ENCODE data around the gene THEM4.

THEM4 gene

DNA sequence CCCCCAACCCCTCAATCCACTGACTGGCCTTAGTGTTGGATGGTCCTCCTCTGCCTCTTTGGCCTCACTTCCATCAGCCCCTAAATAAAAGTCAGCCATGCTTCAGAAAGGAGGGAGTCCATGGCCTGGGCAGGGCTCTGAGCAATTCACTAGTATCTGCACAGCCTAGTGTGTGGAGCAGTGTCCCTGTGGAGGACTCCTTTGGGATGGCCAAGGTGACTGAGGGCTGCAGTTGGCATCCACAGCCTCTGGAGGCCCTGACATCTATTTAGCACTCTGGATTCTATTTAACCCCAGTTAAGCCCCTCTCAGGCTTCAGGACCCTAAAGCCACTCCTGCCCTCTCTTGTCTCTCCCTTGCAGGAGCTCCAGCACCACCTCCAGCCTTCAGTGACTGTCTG lies 59.4 kb downstream of the THEM4 start:
- no peak overlapping the region for H3K9ac ChIP-seq (ENCODE audit: low read depth in 1 of 2, low read length in 2 of 2)
- H3K27ac ChIP-seq (ENCODE audit: low read depth, low read length): no peak overlapping the region
- no peaks in the 10 kb centered on the region for H3K9me3 ChIP-seq (ENCODE audit: control insufficient read depth in 1 of 2, low read length in 2 of 2)

GRCh38 chr1:151849126-151849525 lies 60.2 kb downstream of the THEM4 start:
- Histone ChIP-seq H3K4me1 (ENCODE audit: control insufficient read depth in 1 of 2, insufficient read depth in 2 of 2, low read length in 2 of 2) (no peaks in the 10 kb centered on the region), H3K27ac (ENCODE audit: low read depth, low read length) (no peak overlapping the region), H3K36me3 (ENCODE audit: control insufficient read depth in 1 of 2, insufficient read depth in 2 of 2, low read length in 2 of 2) (no peaks in the 10 kb centered on the region), H3K4me3 (ENCODE audit: low read depth in 1 of 2, low read length in 2 of 2) (no peak overlapping the region), H3K27me3 (ENCODE audit: control insufficient read depth in 1 of 2, insufficient read depth in 2 of 2, low read length in 2 of 2) (no peaks in the 10 kb centered on the region), H3K9ac (ENCODE audit: low read depth in 1 of 2, low read length in 2 of 2) (no peak overlapping the region), H3K9me3 (ENCODE audit: control insufficient read depth in 1 of 2, low read length in 2 of 2) (no peaks in the 10 kb centered on the region)

More for the DNA sequence above, 59.4 kb downstream of the THEM4 start:
- Histone ChIP-seq H3K4me1 (ENCODE audit: control insufficient read depth in 1 of 2, insufficient read depth in 2 of 2, low read length in 2 of 2) (no peaks in the 10 kb centered on the region), H3K4me3 (ENCODE audit: low read depth in 1 of 2, low read length in 2 of 2) (no peak overlapping the region), H3K27me3 (ENCODE audit: control insufficient read depth in 1 of 2, insufficient read depth in 2 of 2, low read length in 2 of 2) (no peaks in the 10 kb centered on the region), H3K36me3 (ENCODE audit: control insufficient read depth in 1 of 2, insufficient read depth in 2 of 2, low read length in 2 of 2) (no peaks in the 10 kb centered on the region)

- H3K27me3 ChIP-seq (ENCODE audit: control insufficient read depth in 1 of 2, insufficient read depth in 2 of 2, low read length in 2 of 2): no peaks in the 10 kb centered on the region
- H3K36me3 ChIP-seq (ENCODE audit: control insufficient read depth in 1 of 2, insufficient read depth in 2 of 2, low read length in 2 of 2): no peaks in the 10 kb centered on the region
- no peak overlapping the region for H3K9ac ChIP-seq (ENCODE audit: low read depth in 1 of 2, low read length in 2 of 2)
- H3K4me1 ChIP-seq (ENCODE audit: control insufficient read depth in 1 of 2, insufficient read depth in 2 of 2, low read length in 2 of 2): no peaks in the 10 kb centered on the region
- no peak overlapping the region for H3K4me3 ChIP-seq (ENCODE audit: low read depth in 1 of 2, low read length in 2 of 2)
- H3K9me3 ChIP-seq (ENCODE audit: control insufficient read depth in 1 of 2, low read length in 2 of 2): no peaks in the 10 kb centered on the region
- H3K27ac ChIP-seq (ENCODE audit: low read depth, low read length): no peak overlapping the region
Measured at GRCh38 chr1:151847867-151848596, 61.3 kb downstream of the THEM4 start.

DNA sequence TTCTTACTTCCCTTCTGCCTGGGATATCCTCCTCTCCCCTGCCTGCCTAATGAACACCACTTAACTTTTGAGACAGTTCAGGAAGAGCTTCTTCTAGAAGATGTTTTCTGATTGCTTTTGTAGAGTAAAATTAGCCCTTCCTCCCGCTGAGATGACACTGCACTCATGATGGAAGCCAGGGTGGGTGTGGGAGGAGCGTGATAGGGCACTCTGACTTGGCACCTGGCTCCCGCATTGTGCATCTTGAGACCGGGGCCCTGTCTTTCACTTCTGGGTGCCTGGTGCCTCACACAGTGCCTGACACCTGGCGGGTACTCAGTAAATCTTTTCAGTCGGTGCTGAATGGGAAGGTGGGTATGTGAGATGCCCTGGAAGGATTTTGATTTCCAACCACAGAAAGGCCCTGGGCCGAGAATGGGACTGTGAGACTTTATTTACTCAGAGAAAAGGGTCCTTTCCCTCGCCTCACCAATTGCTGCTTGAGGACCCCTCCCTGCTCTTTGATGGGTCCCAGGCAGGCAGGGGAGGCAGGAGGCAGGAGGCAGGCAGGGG lies 62.5 kb downstream of the THEM4 start:
- no peak overlapping the region for H3K27ac ChIP-seq (ENCODE audit: low read depth, low read length)
- H3K9me3 ChIP-seq (ENCODE audit: control insufficient read depth in 1 of 2, low read length in 2 of 2): no peaks in the 10 kb centered on the region
- no peaks in the 10 kb centered on the region for H3K27me3 ChIP-seq (ENCODE audit: control insufficient read depth in 1 of 2, insufficient read depth in 2 of 2, low read length in 2 of 2)
- H3K9ac ChIP-seq (ENCODE audit: low read depth in 1 of 2, low read length in 2 of 2): no peak overlapping the region
- no peaks in the 10 kb centered on the region for H3K4me1 ChIP-seq (ENCODE audit: control insufficient read depth in 1 of 2, insufficient read depth in 2 of 2, low read length in 2 of 2)
- no peaks in the 10 kb centered on the region for H3K36me3 ChIP-seq (ENCODE audit: control insufficient read depth in 1 of 2, insufficient read depth in 2 of 2, low read length in 2 of 2)
- H3K4me3 ChIP-seq (ENCODE audit: low read depth in 1 of 2, low read length in 2 of 2): no peak overlapping the region

DNA sequence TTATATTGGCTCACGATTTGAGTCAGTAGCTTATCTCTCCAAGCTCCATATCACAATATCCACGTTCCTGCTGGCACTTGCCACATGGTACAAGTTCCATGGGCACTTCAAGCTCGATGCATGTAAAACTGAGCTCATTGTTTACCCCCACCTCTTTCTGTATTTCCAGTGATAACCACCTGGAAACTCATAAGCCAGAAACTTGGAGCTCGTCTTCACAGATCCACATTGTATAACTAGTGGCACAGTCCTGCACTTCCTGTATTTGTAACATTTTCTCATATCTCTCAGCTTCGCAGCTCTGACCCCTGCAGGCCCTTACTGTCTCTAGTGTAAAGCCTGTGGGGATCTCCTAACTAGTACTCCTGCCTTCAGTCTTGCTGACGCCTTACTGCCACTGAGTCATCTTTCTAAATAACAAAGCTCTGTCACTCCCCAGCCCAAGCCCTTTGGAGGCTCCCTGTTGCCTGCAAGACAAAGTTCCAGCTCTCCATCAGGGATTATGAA lies 63.2 kb downstream of the THEM4 start:
- Histone ChIP-seq H3K36me3 (ENCODE audit: control insufficient read depth in 1 of 2, insufficient read depth in 2 of 2, low read length in 2 of 2) (no peaks in the 10 kb centered on the region), H3K9ac (ENCODE audit: low read depth in 1 of 2, low read length in 2 of 2) (no peak overlapping the region)

DNA sequence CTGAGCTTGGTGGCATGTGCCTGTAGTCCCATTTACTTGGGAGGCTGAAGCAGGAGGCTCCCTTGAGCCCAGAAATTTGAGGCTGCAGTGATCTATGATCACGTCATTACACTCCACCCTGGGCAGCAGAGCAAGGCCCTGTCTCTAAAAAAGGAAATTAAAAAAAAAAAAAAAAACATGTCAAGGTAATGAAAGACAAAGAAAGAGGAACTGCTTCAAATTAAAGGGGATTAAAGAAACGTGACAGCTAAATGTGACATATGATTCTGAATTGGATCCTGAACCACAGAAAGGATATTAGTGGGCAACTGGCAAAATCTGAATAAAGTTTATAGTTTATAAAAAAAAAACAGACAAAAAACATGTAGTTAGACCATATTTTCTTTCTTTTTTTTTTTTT lies 65.9 kb downstream of the THEM4 start:
- H3K9me3 ChIP-seq (ENCODE audit: control insufficient read depth in 1 of 2, low read length in 2 of 2): no peaks in the 10 kb centered on the region
- H3K9ac ChIP-seq (ENCODE audit: low read depth in 1 of 2, low read length in 2 of 2): no peak overlapping the region
- peaks cover 14 to 19% of the 10 kb centered on the region in 2 donors for H3K4me1 ChIP-seq (ENCODE audit: control insufficient read depth in 1 of 2, insufficient read depth in 2 of 2, low read length in 2 of 2)
- no peak overlapping the region for H3K27ac ChIP-seq (ENCODE audit: low read depth, low read length)
- no peaks in the 10 kb centered on the region for H3K27me3 ChIP-seq (ENCODE audit: control insufficient read depth in 1 of 2, insufficient read depth in 2 of 2, low read length in 2 of 2)
- H3K36me3 ChIP-seq (ENCODE audit: control insufficient read depth in 1 of 2, insufficient read depth in 2 of 2, low read length in 2 of 2): no peaks in the 10 kb centered on the region
- H3K4me3 ChIP-seq (ENCODE audit: low read depth in 1 of 2, low read length in 2 of 2): no peak overlapping the region

More for the DNA sequence above, 63.2 kb downstream of the THEM4 start:
- no peak overlapping the region for H3K27ac ChIP-seq (ENCODE audit: low read depth, low read length)
- H3K27me3 ChIP-seq (ENCODE audit: control insufficient read depth in 1 of 2, insufficient read depth in 2 of 2, low read length in 2 of 2): no peaks in the 10 kb centered on the region
- no peaks in the 10 kb centered on the region for H3K4me1 ChIP-seq (ENCODE audit: control insufficient read depth in 1 of 2, insufficient read depth in 2 of 2, low read length in 2 of 2)
- H3K9me3 ChIP-seq (ENCODE audit: control insufficient read depth in 1 of 2, low read length in 2 of 2): no peaks in the 10 kb centered on the region
- no peak overlapping the region for H3K4me3 ChIP-seq (ENCODE audit: low read depth in 1 of 2, low read length in 2 of 2)

DNA sequence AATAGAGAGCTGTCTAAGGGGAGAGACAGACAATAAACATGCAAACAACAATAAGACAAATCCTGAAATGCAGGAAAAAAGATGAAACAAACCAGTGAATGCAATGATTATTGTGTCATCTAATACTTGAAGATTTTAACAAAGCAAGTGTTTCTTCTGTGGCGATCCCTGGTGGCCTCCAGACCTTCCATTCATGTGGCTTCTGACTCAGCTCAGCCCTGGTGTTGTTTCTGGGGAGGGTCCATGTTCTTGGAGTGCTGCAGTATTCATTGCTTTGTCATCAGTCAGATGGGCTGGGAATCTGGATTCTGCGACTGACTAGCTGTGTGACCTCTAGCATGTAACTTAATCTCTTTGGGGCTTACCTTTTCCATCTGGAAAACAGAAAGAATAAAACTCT lies 68.2 kb downstream of the THEM4 start:
- Histone ChIP-seq H3K9me3 (ENCODE audit: control insufficient read depth in 1 of 2, low read length in 2 of 2) (no peaks in the 10 kb centered on the region), H3K27me3 (ENCODE audit: control insufficient read depth in 1 of 2, insufficient read depth in 2 of 2, low read length in 2 of 2) (no peaks in the 10 kb centered on the region), H3K4me1 (ENCODE audit: control insufficient read depth in 1 of 2, insufficient read depth in 2 of 2, low read length in 2 of 2) (peaks cover 30 to 31% of the 10 kb centered on the region in 2 donors), H3K4me3 (ENCODE audit: low read depth in 1 of 2, low read length in 2 of 2) (no peak overlapping the region), H3K36me3 (ENCODE audit: control insufficient read depth in 1 of 2, insufficient read depth in 2 of 2, low read length in 2 of 2) (no peaks in the 10 kb centered on the region), H3K27ac (ENCODE audit: low read depth, low read length) (no peak overlapping the region), H3K9ac (ENCODE audit: low read depth in 1 of 2, low read length in 2 of 2) (no peak overlapping the region)

DNA sequence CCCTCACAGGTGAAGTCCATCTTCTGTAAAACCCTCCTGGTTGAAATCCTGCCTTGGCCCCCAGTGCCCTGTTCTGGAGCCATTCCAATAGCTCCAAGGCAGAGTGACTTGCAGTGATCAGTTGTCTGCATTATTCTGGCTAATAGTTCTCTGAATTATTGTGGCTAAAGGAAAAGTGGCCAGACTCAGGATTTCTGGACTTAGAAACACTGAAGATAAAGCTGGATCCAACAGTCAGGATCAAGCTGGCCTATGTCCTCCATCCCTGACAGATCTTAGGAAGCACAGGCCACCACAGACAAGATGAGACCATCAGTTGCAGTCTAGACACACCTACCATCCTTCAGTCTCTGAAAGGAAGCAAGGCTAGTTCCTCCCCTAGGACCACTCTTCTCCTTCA lies 68.9 kb downstream of the THEM4 start:
- Histone ChIP-seq H3K4me3 (ENCODE audit: low read depth in 1 of 2, low read length in 2 of 2) (peak overlapping the region; percentile 63 to 79), H3K9me3 (ENCODE audit: control insufficient read depth in 1 of 2, low read length in 2 of 2) (no peaks in the 10 kb centered on the region)

GRCh38 chr1:151839457-151840403 lies 69.6 kb downstream of the THEM4 start, which contains the start of gene C2CD4D:
TSS of gene C2CD4D (minus strand) at chr1:151839820. CDS start at chr1:151838989, 831 bp downstream.
- H3K27me3 ChIP-seq (ENCODE audit: control insufficient read depth in 1 of 2, insufficient read depth in 2 of 2, low read length in 2 of 2): no peaks in the 10 kb centered on the region
- no peaks in the 10 kb centered on the region for H3K36me3 ChIP-seq (ENCODE audit: control insufficient read depth in 1 of 2, insufficient read depth in 2 of 2, low read length in 2 of 2)
- peak within 1 kb of the TSS; percentile 75 to 89 for H3K9ac ChIP-seq (ENCODE audit: low read depth in 1 of 2, low read length in 2 of 2)
- peak within 1 kb of the TSS; percentile 63 to 79 for H3K4me3 ChIP-seq (ENCODE audit: low read depth in 1 of 2, low read length in 2 of 2)
- H3K4me1 ChIP-seq (ENCODE audit: control insufficient read depth in 1 of 2, insufficient read depth in 2 of 2, low read length in 2 of 2): peaks cover 36 to 40% of the 10 kb centered on the region in 2 donors
- H3K27ac ChIP-seq (ENCODE audit: low read depth, low read length): peak within 1 kb of the TSS; percentile 86
- H3K9me3 ChIP-seq (ENCODE audit: control insufficient read depth in 1 of 2, low read length in 2 of 2): no peaks in the 10 kb centered on the region

More for the DNA sequence above, 68.9 kb downstream of the THEM4 start:
- H3K27me3 ChIP-seq (ENCODE audit: control insufficient read depth in 1 of 2, insufficient read depth in 2 of 2, low read length in 2 of 2): no peaks in the 10 kb centered on the region
- peak overlapping the region; percentile 75 to 89 for H3K9ac ChIP-seq (ENCODE audit: low read depth in 1 of 2, low read length in 2 of 2)
- H3K4me1 ChIP-seq (ENCODE audit: control insufficient read depth in 1 of 2, insufficient read depth in 2 of 2, low read length in 2 of 2): peaks cover 36% of the 10 kb centered on the region in 2 donors
- peak overlapping the region; percentile 86 for H3K27ac ChIP-seq (ENCODE audit: low read depth, low read length)
- no peaks in the 10 kb centered on the region for H3K36me3 ChIP-seq (ENCODE audit: control insufficient read depth in 1 of 2, insufficient read depth in 2 of 2, low read length in 2 of 2)

DNA sequence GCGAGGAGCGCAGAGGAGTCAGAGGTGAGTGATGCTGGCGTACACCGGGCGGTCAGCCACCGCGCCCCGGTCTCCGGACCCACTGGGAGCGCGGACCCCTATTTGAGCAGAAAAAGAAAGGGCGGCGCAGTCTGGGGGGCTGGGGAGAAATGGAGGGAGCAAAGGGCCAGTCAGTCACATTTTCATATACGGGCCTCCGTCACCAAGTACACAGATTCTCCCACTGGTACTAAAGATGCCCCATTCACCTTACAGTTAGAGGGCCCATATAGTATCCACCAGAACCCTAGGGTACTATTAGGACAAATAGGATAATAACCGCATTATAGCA lies 70.3 kb downstream of the THEM4 start:
- peak overlapping the region; percentile 75 to 89 for H3K9ac ChIP-seq (ENCODE audit: low read depth in 1 of 2, low read length in 2 of 2)
- peak overlapping the region; percentile 63 to 79 for H3K4me3 ChIP-seq (ENCODE audit: low read depth in 1 of 2, low read length in 2 of 2)
- H3K9me3 ChIP-seq (ENCODE audit: control insufficient read depth in 1 of 2, low read length in 2 of 2): no peaks in the 10 kb centered on the region
- H3K27me3 ChIP-seq (ENCODE audit: control insufficient read depth in 1 of 2, insufficient read depth in 2 of 2, low read length in 2 of 2): no peaks in the 10 kb centered on the region
- no peaks in the 10 kb centered on the region for H3K36me3 ChIP-seq (ENCODE audit: control insufficient read depth in 1 of 2, insufficient read depth in 2 of 2, low read length in 2 of 2)
- H3K4me1 ChIP-seq (ENCODE audit: control insufficient read depth in 1 of 2, insufficient read depth in 2 of 2, low read length in 2 of 2): peaks cover 43 to 47% of the 10 kb centered on the region in 2 donors
- H3K27ac ChIP-seq (ENCODE audit: low read depth, low read length): peak overlapping the region; percentile 59
